IMR-90 (cell line): ENCODE results near the gene IQCC. TPM values are rescaled to one million over a fixed set of nuclear protein-coding genes. Genes with fewer than 3 reads are reported as not detected.
A peak's percentile ranks its signal among the peaks of the same experiment; 100 is the strongest.

Source experiments
- ATAC-seq: fragments of 200-7000 bp; cut with Tn5 transposase; 2 replicates; pipeline ENCODE4 v1.9.1; 2020; ENCODE audit warnings: low read depth, mild to moderate bottlenecking, moderate library complexity
- BruUV-seq: library from RNA; stranded (reverse); fragments of 400-500 nt; replicated peaks from 2 replicates; lab custom pipeline; 2021; lab: Mats Ljungman, UMichigan
- CTCF ChIA-PET: fragments of 300-600 bp; formaldehyde crosslinking; extraction: SDS; loops from one replicate; lab custom pipeline; 2021; ENCODE audit warnings: antibody characterized with exemption; lab: Yijun Ruan, JAX
- POLR2A ChIA-PET: fragments of 300-600 bp; sonication (Branson Sonifier 250); formaldehyde crosslinking; loops from one replicate; lab custom pipeline; 2022; ENCODE audit warnings: antibody characterized with exemption; ENCODE audit not compliant: unreplicated experiment; lab: Charles Lee
- DNase-seq: peaks from one replicate; pipeline ENCODE4 v3.0.0; 2013
- H2AFZ ChIP-seq: replicated peaks from 2 replicates; pipeline ENCODE3; 2013; ENCODE audit warnings: low read length, mild to moderate bottlenecking; ENCODE audit not compliant: poor library complexity
- H2AK5ac ChIP-seq: 2 replicates; pipeline ENCODE4 v1.6.1; 2013; ENCODE audit warnings: low read depth, low read length, inconsistent platforms
- H2AK9ac ChIP-seq: replicated peaks from 2 replicates; pipeline ENCODE3; 2013; ENCODE audit warnings: mild to moderate bottlenecking, low read depth, low read length, moderate library complexity; ENCODE audit not compliant: poor library complexity
- H2BK120ac ChIP-seq: 2 replicates; pipeline ENCODE4 v1.6.1; 2013; ENCODE audit warnings: low read depth, low read length, inconsistent platforms
- H2BK15ac ChIP-seq: 3 replicates; pipeline ENCODE4 v1.6.1; 2013; ENCODE audit warnings: low read depth, low read length, inconsistent platforms
- H2BK20ac ChIP-seq: 2 replicates; pipeline ENCODE4 v1.6.1; 2013; ENCODE audit warnings: low read depth, mild to moderate bottlenecking, inconsistent platforms, low read length, moderate library complexity
- H2BK5ac ChIP-seq: 2 replicates; pipeline ENCODE4 v1.6.1; 2013; ENCODE audit warnings: mild to moderate bottlenecking, low read depth, low read length, inconsistent platforms; ENCODE audit not compliant: poor library complexity, severe bottlenecking
- H3K14ac ChIP-seq: replicated peaks from 2 replicates; pipeline ENCODE4 v1.6.1; 2013; ENCODE audit warnings: low read depth, low read length, inconsistent platforms
- H3K18ac ChIP-seq: 2 replicates; pipeline ENCODE4 v1.6.1; 2013; ENCODE audit warnings: low read depth, low read length, control low read depth
- H3K23ac ChIP-seq: 2 replicates; pipeline ENCODE4 v1.6.1; 2013; ENCODE audit warnings: low read depth, low read length, inconsistent platforms
- H3K27ac ChIP-seq: 2 replicates; pipeline ENCODE4 v1.5.1; 2013; ENCODE audit warnings: mild to moderate bottlenecking, control low read depth, low read length; ENCODE audit not compliant: insufficient read depth
- H3K27me3 ChIP-seq: 2 replicates; pipeline ENCODE4 v1.6.1; 2013; ENCODE audit warnings: low read length; ENCODE audit not compliant: control insufficient read depth, insufficient read depth
- H3K36me3 ChIP-seq: 2 replicates; pipeline ENCODE4 v1.6.1; 2013; ENCODE audit warnings: low read length, mixed read lengths; ENCODE audit not compliant: control insufficient read depth, insufficient read depth
- H3K4ac ChIP-seq: 2 replicates; pipeline ENCODE4 v1.6.1; 2013; ENCODE audit warnings: low read depth, low read length, inconsistent platforms
- H3K4me1 ChIP-seq: 2 replicates; pipeline ENCODE4 v1.6.1; 2013; ENCODE audit warnings: low read length, mixed read lengths; ENCODE audit not compliant: control insufficient read depth, insufficient read depth
- H3K4me2 ChIP-seq: 2 replicates; pipeline ENCODE4 v1.6.1; 2013; ENCODE audit warnings: low read depth, mild to moderate bottlenecking, control low read depth, low read length, moderate library complexity
- H3K4me3 ChIP-seq: 2 replicates; pipeline ENCODE4 v1.5.1; 2013; ENCODE audit warnings: low read depth, mild to moderate bottlenecking, control low read depth, low read length, moderate library complexity; ENCODE audit not compliant: insufficient read depth
- H3K56ac ChIP-seq: 2 replicates; pipeline ENCODE4 v1.6.1; 2013; ENCODE audit warnings: low read length, inconsistent platforms; ENCODE audit not compliant: insufficient read depth; ENCODE audit errors: extremely low read depth
- H3K79me1 ChIP-seq, 2 experiments: 2 replicates each; pipeline ENCODE4 v1.6.1; 2013; ENCODE audit warnings: low read length in 2 of 2, inconsistent platforms in 1 of 2, low read depth in 1 of 2
- H3K9ac ChIP-seq: 2 replicates; pipeline ENCODE4 v1.6.1; 2013; ENCODE audit warnings: low read depth, low read length, control low read depth
- H3K9me1 ChIP-seq: 2 replicates; pipeline ENCODE4 v1.6.1; 2013; ENCODE audit warnings: low read length, inconsistent platforms; ENCODE audit not compliant: insufficient read depth
- H3K9me3 ChIP-seq: 2 replicates; pipeline ENCODE4 v1.6.1; 2013; ENCODE audit warnings: low read length; ENCODE audit not compliant: control insufficient read depth, insufficient read depth
- H4K20me1 ChIP-seq: 2 replicates; pipeline ENCODE4 v1.6.1; 2013; ENCODE audit warnings: low read length, inconsistent platforms; ENCODE audit not compliant: insufficient read depth
- H4K5ac ChIP-seq: 2 replicates; pipeline ENCODE4 v1.6.1; 2013; ENCODE audit warnings: mild to moderate bottlenecking, low read depth, low read length, control low read depth
- H4K8ac ChIP-seq, 2 experiments: 2 replicates each; pipeline ENCODE4 v1.6.1; 2013; ENCODE audit warnings: low read depth in 2 of 2, low read length in 2 of 2, control low read depth in 1 of 2, inconsistent platforms in 1 of 2
- H4K91ac ChIP-seq: 2 replicates; pipeline ENCODE4 v1.6.1; 2013; ENCODE audit warnings: low read depth, low read length, inconsistent platforms; ENCODE audit not compliant: insufficient read depth
- BHLHE40 ChIP-seq: fragments of 150-350 bp; IDR thresholded peaks from 2 replicates; pipeline ENCODE4 v1.6.1; 2016; ENCODE audit warnings: mild to moderate bottlenecking, low read depth, low read length
- CEBPB ChIP-seq: IDR thresholded peaks from 2 replicates; pipeline ENCODE4 v1.6.1; 2012; ENCODE audit warnings: low read depth, low read length, improper control_type of control experiment
- CHD1 ChIP-seq: IDR thresholded peaks from 2 replicates; pipeline ENCODE4 v1.6.1; 2012; ENCODE audit warnings: low read depth, low read length, improper control_type of control experiment
- ELK1 ChIP-seq: fragments of 150-350 bp; IDR thresholded peaks from 2 replicates; pipeline ENCODE4 v1.6.1; 2016; ENCODE audit warnings: low read depth, mild to moderate bottlenecking, low read length, moderate library complexity, borderline replicate concordance
- FOS ChIP-seq: fragments of 150-350 bp; IDR thresholded peaks from 2 replicates; pipeline ENCODE4 v1.6.1; 2016; ENCODE audit warnings: low read depth, low read length
- MAFK ChIP-seq: IDR thresholded peaks from 2 replicates; pipeline ENCODE4 v1.6.1; 2012; ENCODE audit warnings: low read depth, low read length, improper control_type of control experiment
- MAZ ChIP-seq: IDR thresholded peaks from 2 replicates; pipeline ENCODE4 v1.6.1; 2012; ENCODE audit warnings: low read depth, mild to moderate bottlenecking, low read length, improper control_type of control experiment, moderate library complexity, borderline replicate concordance
- MXI1 ChIP-seq: IDR thresholded peaks from 2 replicates; pipeline ENCODE4 v1.6.1; 2012; ENCODE audit warnings: low read depth, mild to moderate bottlenecking, low read length, moderate library complexity, borderline replicate concordance
- NFE2L2 ChIP-seq: fragments of 150-350 bp; IDR thresholded peaks from 2 replicates; pipeline ENCODE4 v1.6.1; 2016; ENCODE audit warnings: low read depth, mild to moderate bottlenecking, low read length
- POLR2A ChIP-seq: IDR thresholded peaks from 2 replicates; pipeline ENCODE4 v1.6.1; 2012; ENCODE audit warnings: mild to moderate bottlenecking, low read depth, low read length
- RCOR1 ChIP-seq: IDR thresholded peaks from 2 replicates; pipeline ENCODE4 v1.6.1; 2012; ENCODE audit warnings: mild to moderate bottlenecking, low read length, improper control_type of control experiment; ENCODE audit not compliant: insufficient replicate concordance
- RFX5 ChIP-seq: IDR thresholded peaks from 2 replicates; pipeline ENCODE4 v1.8.0; 2012; ENCODE audit warnings: low read depth, mild to moderate bottlenecking, low read length, moderate library complexity
- SMC3 ChIP-seq: fragments of 150-350 bp; IDR thresholded peaks from 2 replicates; pipeline ENCODE4 v1.6.1; 2016; ENCODE audit warnings: low read depth, mild to moderate bottlenecking, antibody characterized with exemption, low read length, moderate library complexity
- USF2 ChIP-seq: fragments of 150-350 bp; IDR thresholded peaks from 2 replicates; pipeline ENCODE4 v1.6.1; 2017; ENCODE audit warnings: mild to moderate bottlenecking, antibody characterized with exemption, low read length, low read depth
- WGBS, 2 experiments: methylation state at CpG; one replicate each; pipeline versions ENCODE4 v1.1.5 to v1.1.7; 2013; ENCODE audit warnings: missing lambda C conversion rate in 2 of 2; ENCODE audit not compliant: insufficient read length in 1 of 2; ENCODE audit errors: extremely low coverage in 2 of 2; 5-methylcytosine and 5-hydroxymethylcytosine counted together
- dilution Hi-C: fragments of 300-500 bp; cut with HindIII; formaldehyde crosslinking; loops from one replicate; pipeline ENCODE4 v1.14.3; 2018; ENCODE audit warnings: low sequenced_read_pairs; ENCODE audit not compliant: unreplicated experiment
- in situ Hi-C: fragments of 300-500 bp; cut with MboI; formaldehyde crosslinking; loops from 3 replicates; pipeline ENCODE4 v1.14.3; 2019; ENCODE audit warnings: low sequenced_read_pairs, inconsistent platforms, mixed read lengths
- intact Hi-C: fragments of 100-400 bp; cut with micrococcal nuclease; formaldehyde crosslinking; loops from 2 replicates; pipeline ENCODE4 v1.10.0; 2022
- polyA plus RNA-seq, 3 experiments: library from polyadenylated mRNA; depleted of rRNA; stranded (reverse); fragments of >200 nt; gene quantifications; 2 replicates each; pipeline ENCODE4 v1.2.3, GENCODE V29; 2012; ENCODE audit warnings: low replicate concordance in 1 of 3
- total RNA-seq: library from RNA; depleted of rRNA; stranded (reverse); fragments of >200 nt; gene quantifications from 2 replicates; pipeline ENCODE4 v1.2.3, GENCODE V29; 2012
- TF ChIP-seq, protein P1 (sequence below): conservative IDR thresholded peaks from 2 replicates; pipeline ENCODE4 v1.5.1; 2012; ENCODE audit warnings: mild to moderate bottlenecking, low read depth, low read length, improper control_type of control experiment

IQCC gene
- total and polyA plus RNA-seq, 2 of the 4 experiments (the other 2 are of a cell fraction): 1.6 to 2.2 TPM

GRCh38 chr1:32208891-32209328, 3.4 kb downstream of the IQCC start, which contains the start of gene DCDC2B:
TSS of gene DCDC2B (plus strand) at chr1:32209089. CDS start at chr1:32209094, 5 bp downstream.
- ATAC-seq (no peak), DNase-seq (peak; percentile 37)
- Histone ChIP-seq H3K4me1 (peaks cover 6% of the 10 kb centered on the region), H3K4me3 (no peak within 1 kb of the TSS), H3K56ac (no peak within 1 kb of the TSS), H2BK120ac (no peak within 1 kb of the TSS), H3K36me3 (peaks cover 5% of the 10 kb centered on the region; the same call in 1 of the 2 replicates), H2AFZ (no peak within 1 kb of the TSS), H4K8ac (no peak within 1 kb of the TSS), H2BK15ac (no peak within 1 kb of the TSS), H2AK5ac (no peak within 1 kb of the TSS), H3K9ac (no peak within 1 kb of the TSS), H3K4me2 (no peak within 1 kb of the TSS), H3K9me1 (peaks cover 6% of the 10 kb centered on the region; the same call in 1 of the 2 replicates), H2BK5ac (no peak within 1 kb of the TSS), H4K91ac (no peak within 1 kb of the TSS), H3K4ac (no peak within 1 kb of the TSS), H3K27ac (no peak within 1 kb of the TSS), H3K23ac (no peak within 1 kb of the TSS), H3K18ac (no peak within 1 kb of the TSS), H2BK20ac (no peak within 1 kb of the TSS), H3K27me3 (no peaks in the 10 kb centered on the region), H3K9me3 (no peaks in the 10 kb centered on the region), H3K14ac (no peak within 1 kb of the TSS), H4K20me1 (no peaks in the 10 kb centered on the region; the same call in 1 of the 2 replicates), H2AK9ac (no peak within 1 kb of the TSS), H3K79me1 (peaks cover 11 to 27% of the 10 kb centered on the region in 2 experiments), H4K5ac (no peak within 1 kb of the TSS)
- 83% methylated on average over 1 of the region's 5 CpGs; no CpG with 5 or more reads in 1 of the 2 experiments for WGBS, 2 experiments
- TF ChIP-seq POLR2A (no peak), CHD1 (no peak), SMC3 (no peak), NFE2L2 (no peak), BHLHE40 (no peak), RFX5 (no peak), RCOR1 (no peak), USF2 (no peak), MAZ (no peak), MAFK (no peak), FOS (no peak), ELK1 (no peak), CEBPB (no peak), MXI1 (no peak)
- TF ChIP-seq, protein P1, sequence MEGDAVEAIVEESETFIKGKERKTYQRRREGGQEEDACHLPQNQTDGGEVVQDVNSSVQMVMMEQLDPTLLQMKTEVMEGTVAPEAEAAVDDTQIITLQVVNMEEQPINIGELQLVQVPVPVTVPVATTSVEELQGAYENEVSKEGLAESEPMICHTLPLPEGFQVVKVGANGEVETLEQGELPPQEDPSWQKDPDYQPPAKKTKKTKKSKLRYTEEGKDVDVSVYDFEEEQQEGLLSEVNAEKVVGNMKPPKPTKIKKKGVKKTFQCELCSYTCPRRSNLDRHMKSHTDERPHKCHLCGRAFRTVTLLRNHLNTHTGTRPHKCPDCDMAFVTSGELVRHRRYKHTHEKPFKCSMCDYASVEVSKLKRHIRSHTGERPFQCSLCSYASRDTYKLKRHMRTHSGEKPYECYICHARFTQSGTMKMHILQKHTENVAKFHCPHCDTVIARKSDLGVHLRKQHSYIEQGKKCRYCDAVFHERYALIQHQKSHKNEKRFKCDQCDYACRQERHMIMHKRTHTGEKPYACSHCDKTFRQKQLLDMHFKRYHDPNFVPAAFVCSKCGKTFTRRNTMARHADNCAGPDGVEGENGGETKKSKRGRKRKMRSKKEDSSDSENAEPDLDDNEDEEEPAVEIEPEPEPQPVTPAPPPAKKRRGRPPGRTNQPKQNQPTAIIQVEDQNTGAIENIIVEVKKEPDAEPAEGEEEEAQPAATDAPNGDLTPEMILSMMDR: no peak
- no TSS peak for BruUV-seq
- intact Hi-C loops (no loop called here), dilution Hi-C loops (no loop called here), in situ Hi-C loops (no loop called here)
- POLR2A ChIA-PET: no interaction called here
- CTCF ChIA-PET: interaction anchor here (0.6 to 1.6 kb wide), 2 partner anchors 100 to 192 kb away, joined by 3 to 6 read pairs; no protein-coding TSS in a partner anchor
